Epithelial cell of esophagus (primary cell): ENCODE results near the gene MS4A7.

Experiments
- DNase-seq: peaks from one replicate; pipeline ENCODE4 v3.0.0; 2010; ENCODE audit warnings: low read depth
- H3K4me3 ChIP-seq: 2 replicates; pipeline ENCODE4 v1.5.1; 2011; ENCODE audit warnings: mild to moderate bottlenecking, low read length, control low read depth
- CTCF ChIP-seq: IDR thresholded peaks from 2 replicates; pipeline ENCODE4 v1.5.1; 2011; ENCODE audit warnings: low read depth, mild to moderate bottlenecking, low read length, control low read depth, inconsistent platforms; ENCODE audit not compliant: insufficient read depth; ENCODE audit errors: missing control alignments

Gene MS4A7

GRCh38 chr11:60370811-60371298 is 7.5 kb upstream of the MS4A7 start:
- H3K4me3 ChIP-seq = no peak overlapping the region
- TF ChIP-seq CTCF = no peak
- peak; percentile 69 for DNase-seq

GRCh38 chr11:60371386-60371785 is 6.9 kb upstream of the MS4A7 start:
- no peak overlapping the region for H3K4me3 ChIP-seq
- DNase-seq = no peak
- no peak for TF ChIP-seq CTCF

DNA sequence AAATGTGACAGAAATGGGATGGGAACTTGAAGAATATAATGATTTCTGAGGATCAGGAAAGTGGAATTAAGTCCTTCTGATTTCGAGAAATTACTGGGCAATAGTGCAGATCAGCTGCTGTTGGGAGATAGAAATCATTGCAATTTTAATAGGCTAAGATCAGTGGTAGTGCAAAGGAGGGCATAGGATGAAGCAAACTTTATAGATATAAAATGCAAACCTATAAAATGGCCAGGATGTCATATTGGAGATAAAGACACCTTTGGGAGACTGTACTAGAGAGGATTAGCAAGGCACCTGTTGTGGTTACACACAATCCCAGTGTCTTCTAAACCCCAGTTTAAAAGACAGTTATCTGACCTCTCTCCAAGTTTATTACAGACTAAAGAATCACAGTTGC is 6.5 kb upstream of the MS4A7 start:
- H3K4me3 ChIP-seq = no peak overlapping the region
- TF ChIP-seq CTCF = no peak
- DNase-seq = no peak

GRCh38 chr11:60372767-60373166 is 5.6 kb upstream of the MS4A7 start:
- no peak for DNase-seq
- TF ChIP-seq CTCF = no peak
- H3K4me3 ChIP-seq = no peak overlapping the region

DNA sequence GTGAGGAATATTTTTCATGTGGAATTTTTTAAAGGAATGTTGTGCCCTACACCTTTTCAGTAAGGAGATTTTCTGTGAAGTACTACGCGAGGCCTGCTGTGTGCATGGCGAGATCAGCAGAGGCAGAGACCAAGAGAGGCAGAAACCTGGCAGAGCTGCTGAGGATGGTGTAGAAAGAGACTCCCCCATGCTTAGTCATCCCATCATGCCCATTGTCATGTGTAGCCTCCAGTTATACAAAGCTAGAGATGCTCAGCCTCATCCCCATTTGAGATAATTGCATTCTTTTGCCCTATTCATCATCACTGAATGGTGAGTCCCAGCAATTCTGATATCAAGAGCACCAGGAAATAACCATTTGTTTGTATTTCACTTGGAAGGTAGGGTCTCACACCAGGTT is 3.0 kb upstream of the MS4A7 start:
- DNase-seq = no peak

DNA sequence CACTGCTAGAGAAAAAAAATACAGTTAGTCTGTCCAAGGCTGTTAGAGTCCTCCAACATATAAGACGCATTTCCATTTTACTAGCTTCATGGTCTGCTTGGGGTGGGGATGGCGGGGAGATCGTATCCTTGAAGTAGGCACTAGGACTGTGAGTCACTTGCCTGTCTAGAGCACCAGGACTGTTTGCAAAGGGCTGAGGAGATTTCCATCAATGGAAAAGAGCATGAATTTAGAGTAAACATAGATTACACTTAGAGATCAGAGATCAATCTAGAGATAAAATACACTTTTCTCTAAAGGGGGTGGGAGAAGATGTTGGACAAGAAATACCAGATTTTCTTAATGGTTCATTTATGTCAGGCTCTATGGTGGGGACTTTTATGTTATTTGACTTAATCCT is 1.7 kb upstream of the MS4A7 start:
- no peak for TF ChIP-seq CTCF
- no peak for DNase-seq
- H3K4me3 ChIP-seq = no peak overlapping the region

More for the DNA sequence above, 3.0 kb upstream of the MS4A7 start:
- no peak for TF ChIP-seq CTCF
- no peak overlapping the region for H3K4me3 ChIP-seq

DNA sequence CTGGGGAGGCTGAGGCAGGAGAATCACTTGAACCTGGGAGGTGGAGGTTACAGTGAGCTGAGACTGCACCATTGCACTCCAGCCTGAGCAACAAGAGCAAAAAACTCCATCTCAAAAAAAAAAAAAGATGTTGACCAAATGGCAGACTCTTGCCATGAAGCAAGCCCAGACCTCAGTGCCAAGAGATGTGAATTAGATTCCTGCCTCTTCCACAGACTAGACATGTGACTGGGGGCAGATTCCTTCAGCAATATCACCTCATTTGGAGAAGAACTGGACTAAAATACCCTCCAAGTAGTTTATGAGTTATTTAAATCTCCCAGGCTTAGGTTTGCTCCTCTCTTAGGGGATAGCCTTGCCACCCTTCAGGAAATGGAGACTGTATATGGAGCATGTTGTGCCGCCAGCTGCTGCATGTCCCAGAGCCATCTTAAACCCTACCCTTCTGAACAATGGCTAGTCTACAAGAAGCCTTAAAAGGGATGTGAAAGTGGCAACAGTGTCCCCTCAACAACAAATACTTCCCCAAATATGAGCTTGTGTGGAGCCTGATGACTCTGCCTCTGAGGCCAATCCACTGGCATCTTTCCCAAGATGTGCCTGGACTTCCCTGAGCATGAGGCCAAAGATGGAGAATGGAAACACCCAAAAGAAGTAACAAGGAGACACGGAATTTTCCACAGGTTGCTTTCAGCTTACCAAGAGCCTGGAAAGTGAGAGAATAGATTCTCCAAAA is 763 bp upstream of the MS4A7 start:
- DNase-seq = no peak
- TF ChIP-seq CTCF = no peak
- H3K4me3 ChIP-seq = no peak overlapping the region
